Keratinocyte (primary cell): Measurements from ENCODE around the gene KRTAP5-2. TPM values are rescaled to one million over a fixed set of nuclear protein-coding genes. Genes with fewer than 3 reads are reported as not detected.

Experiments used
- DNase-seq: peaks from one replicate; pipeline ENCODE4 v3.0.0-alpha.2; 2011; ENCODE audit warnings: low read depth, missing footprints, low spot score
- FAIRE-seq: peaks from 2 replicates; lab custom pipeline; 2011; peaks lifted over from hg19 to GRCh38; lab: Jason Lieb, UNC
- H2AFZ ChIP-seq: 2 replicates; pipeline ENCODE4 v1.6.0; 2012; ENCODE audit warnings: low read length, control low read depth, inconsistent platforms; ENCODE audit not compliant: control insufficient read depth
- H3K27ac ChIP-seq: 2 replicates; pipeline ENCODE4 v1.5.1; 2011; ENCODE audit warnings: low read length; ENCODE audit not compliant: control insufficient read depth, insufficient read depth
- H3K27me3 ChIP-seq: 3 replicates; pipeline ENCODE4 v1.6.0; 2011; ENCODE audit warnings: low read length; ENCODE audit not compliant: control insufficient read depth, insufficient read depth; ENCODE audit errors: extremely low read depth
- H3K36me3 ChIP-seq, 2 experiments: 2 replicates in 1 of 2; 3 replicates in 1 of 2; pipeline ENCODE4 v1.5.1; 2011; ENCODE audit warnings: low read length in 2 of 2, mild to moderate bottlenecking in 1 of 2; ENCODE audit not compliant: control insufficient read depth in 2 of 2, insufficient read depth in 2 of 2; ENCODE audit errors: extremely low read depth in 1 of 2
- H3K4me1 ChIP-seq: 3 replicates; pipeline ENCODE4 v1.5.1; 2011; ENCODE audit warnings: low read length; ENCODE audit not compliant: control insufficient read depth, insufficient read depth; ENCODE audit errors: extremely low read depth
- H3K4me2 ChIP-seq: 3 replicates; pipeline ENCODE4 v1.6.0; 2011; ENCODE audit warnings: low read depth, low read length; ENCODE audit not compliant: control insufficient read depth, insufficient read depth; ENCODE audit errors: extremely low read depth
- H3K4me3 ChIP-seq, 3 experiments: fragments of 200-600 bp in 1 of 3; sonication (generic) in 1 of 3; 2 replicates in 2 of 3; 3 replicates in 1 of 3; pipeline ENCODE4 v1.5.1; 2011 to 2016; ENCODE audit warnings: low read length in 3 of 3, mild to moderate bottlenecking in 3 of 3, control low read depth in 2 of 3, inconsistent platforms in 1 of 3, low read depth in 1 of 3, mixed read lengths in 1 of 3, mixed run types in 1 of 3, moderate library complexity in 1 of 3; ENCODE audit not compliant: control insufficient read depth in 2 of 3, insufficient read depth in 2 of 3; ENCODE audit errors: extremely low read depth in 1 of 3
- H3K79me2 ChIP-seq: 2 replicates; pipeline ENCODE4 v1.6.0; 2012; ENCODE audit warnings: low read length; ENCODE audit not compliant: control insufficient read depth, insufficient read depth
- H3K9ac ChIP-seq: 3 replicates; pipeline ENCODE4 v1.6.0; 2011; ENCODE audit warnings: low read length; ENCODE audit not compliant: control insufficient read depth, insufficient read depth; ENCODE audit errors: extremely low read depth
- H3K9me1 ChIP-seq: 3 replicates; pipeline ENCODE4 v1.6.0; 2011; ENCODE audit warnings: low read length; ENCODE audit not compliant: control insufficient read depth, insufficient read depth; ENCODE audit errors: extremely low read depth
- H3K9me3 ChIP-seq: 2 replicates; pipeline ENCODE4 v1.5.1; 2012; ENCODE audit warnings: low read depth, low read length; ENCODE audit not compliant: control insufficient read depth
- H4K20me1 ChIP-seq: 3 replicates; pipeline ENCODE4 v1.6.0; 2011; ENCODE audit warnings: low read length; ENCODE audit not compliant: control insufficient read depth, insufficient read depth; ENCODE audit errors: extremely low read depth
- CTCF ChIP-seq, 3 experiments: IDR thresholded peaks in 1 of 3; conservative IDR thresholded peaks in 1 of 3; optimal IDR thresholded peaks in 1 of 3; 2 replicates in 2 of 3; 3 replicates in 1 of 3; pipeline versions ENCODE3 to v1.5.1; 2011; ENCODE audit warnings: low read length in 3 of 3, mild to moderate bottlenecking in 3 of 3, moderate library complexity in 2 of 3, control low read depth in 1 of 3, inconsistent platforms in 1 of 3; ENCODE audit not compliant: insufficient read depth in 2 of 3; ENCODE audit errors: extremely low read depth in 1 of 3
- EZH2 ChIP-seq: IDR thresholded peaks from one replicate; pipeline ENCODE4 v1.6.1; 2012; ENCODE audit warnings: inconsistent platforms, mild to moderate bottlenecking, low read length, moderate library complexity
- dilution Hi-C: fragments of 300-500 bp; cut with MboI; formaldehyde crosslinking; loops from one replicate; pipeline ENCODE4 v1.7.0; 2020; ENCODE audit warnings: low sequenced_read_pairs; ENCODE audit not compliant: extremely low pct_ligation_motif_present
- polyA plus RNA-seq, 5 experiments: library from polyadenylated mRNA; depleted of rRNA in 3 of 5; stranded (reverse) in 3 of 5; stranded (forward) in 1 of 5; unstranded in 1 of 5; fragments of >200 nt; gene quantifications; 1 replicate in 1 of 5; 2 replicates in 3 of 5; 3 replicates in 1 of 5; pipeline versions ENCODE4 v1.2.1 to v1.2.3, GENCODE V29; 2011 to 2012; ENCODE audit warnings: missing spikeins in 2 of 5, low read depth in 1 of 5, low replicate concordance in 1 of 5

KRTAP5-2 gene
- polyA plus RNA-seq, 1 donor (not counting 4 experiments of a cell fraction or from before 2014, with no cell fraction given) = not detected

- Histone ChIP-seq H3K4me3 (no peak overlapping the region), H3K27ac (no peak overlapping the region), H3K9me1 (no peaks in the 10 kb centered on the region), H3K27me3 (no peaks in the 10 kb centered on the region), H3K36me3 (peaks cover 0 to 3% of the 10 kb centered on the region in 2 experiments), H4K20me1 (peaks cover 2% of the 10 kb centered on the region), H2AFZ (no peak overlapping the region), H3K79me2 (no peaks in the 10 kb centered on the region), H3K4me1 (peaks cover 11% of the 10 kb centered on the region), H3K9ac (no peak overlapping the region), H3K4me2 (no peak overlapping the region), H3K9me3 (no peaks in the 10 kb centered on the region)
- FAIRE-seq (no peak), DNase-seq (no peak)
- TF ChIP-seq CTCF (optimal IDR thresholded peaks at IDR 0.05 in 1 of 3, IDR thresholded peaks at IDR 0.05 in 1 of 3, conservative IDR thresholded peaks at IDR 0.05 in 1 of 3; ENCODE audit: extremely low read depth in 1 of 3, insufficient read depth in 2 of 3, low read length in 3 of 3) = no peak
- no peak for TF ChIP-seq EZH2
- dilution Hi-C loops = no loop called here
Measured at GRCh38 chr11:1563149-1563638, 34.9 kb downstream of the KRTAP5-2 start.

DNA sequence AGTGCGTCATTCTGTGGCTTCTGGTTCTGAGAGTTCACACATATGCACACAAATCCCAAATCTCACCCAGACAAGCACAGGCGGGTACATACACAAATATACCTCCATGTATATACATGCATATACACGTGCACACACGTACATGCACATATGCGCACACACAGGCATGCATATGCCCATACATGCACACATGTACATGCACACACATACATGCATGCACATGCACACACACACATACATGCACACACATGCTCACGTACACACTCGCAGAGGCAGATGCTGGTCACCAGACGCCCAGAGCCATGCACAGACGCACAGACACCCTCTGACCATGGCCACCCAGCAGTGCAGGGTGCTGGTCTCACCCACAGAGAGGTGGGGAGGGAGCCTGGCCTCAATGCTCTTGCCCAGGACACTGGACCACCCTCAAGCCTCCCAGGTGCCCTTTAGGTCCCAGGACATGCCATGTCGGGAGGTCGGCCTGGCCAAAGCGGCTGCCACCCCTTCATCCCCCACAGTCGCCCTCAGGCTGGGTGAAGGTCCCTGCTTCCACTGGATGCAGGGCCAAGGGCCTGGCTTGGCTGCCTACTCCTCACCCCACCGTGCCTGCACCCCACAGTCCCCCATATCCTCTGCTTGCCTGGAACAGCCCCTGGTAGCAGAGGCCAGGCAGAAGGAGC lies 35.5 kb downstream of the KRTAP5-2 start:
- no peaks in the 10 kb centered on the region for H3K9me3 ChIP-seq
- H3K4me2 ChIP-seq = no peak overlapping the region
- H3K4me1 ChIP-seq = peaks cover 11% of the 10 kb centered on the region
- no peak overlapping the region for H3K9ac ChIP-seq
- H3K9me1 ChIP-seq = no peaks in the 10 kb centered on the region
- no peaks in the 10 kb centered on the region for H3K27me3 ChIP-seq
- no peak overlapping the region for H2AFZ ChIP-seq
- FAIRE-seq (no peak), DNase-seq (no peak)
- dilution Hi-C loops = no loop called here
- H4K20me1 ChIP-seq = peaks cover 1% of the 10 kb centered on the region
- no peak overlapping the region for H3K4me3 ChIP-seq
- peaks cover 0 to 3% of the 10 kb centered on the region in 2 experiments for H3K36me3 ChIP-seq
- no peak overlapping the region for H3K27ac ChIP-seq
- TF ChIP-seq CTCF (optimal IDR thresholded peaks at IDR 0.05 in 1 of 3, IDR thresholded peaks at IDR 0.05 in 1 of 3, conservative IDR thresholded peaks at IDR 0.05 in 1 of 3; ENCODE audit: extremely low read depth in 1 of 3, insufficient read depth in 2 of 3, low read length in 3 of 3) = no peak
- TF ChIP-seq EZH2 = no peak
- no peaks in the 10 kb centered on the region for H3K79me2 ChIP-seq
